HEK293 (cell line): ENCODE results near the gene USP13.

Experiments used
- CTCF ChIA-PET: fragments of 350-600 bp; formaldehyde crosslinking; extraction: SDS; loops from one replicate; lab custom pipeline; 2021; ENCODE audit warnings: antibody characterized with exemption; lab: Yijun Ruan, JAX
- POLR2A ChIA-PET: fragments of 300-600 bp; formaldehyde crosslinking; extraction: SDS; loops from one replicate; lab custom pipeline; 2020; ENCODE audit warnings: antibody characterized with exemption, inconsistent platforms; lab: Yijun Ruan, JAX
- H3K27ac ChIP-seq: fragments of 200-500 bp; sonication (Bioruptor generic); 2 replicates; pipeline ENCODE4 v1.5.1; 2014; ENCODE audit warnings: low read depth, low read length, control low read depth, inconsistent platforms; ENCODE audit errors: extremely low read depth
- H3K36me3 ChIP-seq, 2 experiments: fragments of 200-500 bp in 1 of 2; sonication (Bioruptor generic) in 1 of 2; 1 replicate in 1 of 2; 2 replicates in 1 of 2; pipeline ENCODE4 v1.5.1; 2014 to 2017; ENCODE audit warnings: inconsistent platforms in 2 of 2, low read length in 2 of 2; ENCODE audit not compliant: control insufficient read depth in 2 of 2, insufficient read depth in 1 of 2
- H3K4me1 ChIP-seq: fragments of 200-500 bp; sonication (Bioruptor generic); 2 replicates; pipeline ENCODE4 v1.5.1; 2014; ENCODE audit warnings: mild to moderate bottlenecking, low read length, inconsistent platforms; ENCODE audit not compliant: control insufficient read depth, insufficient read depth
- H3K4me3 ChIP-seq: 2 replicates; pipeline ENCODE4 v1.5.1; 2011; ENCODE audit warnings: low read depth, mild to moderate bottlenecking, control low read depth, low read length, moderate library complexity
- H3K9me3 ChIP-seq: fragments of 200-500 bp; sonication (Bioruptor generic); 2 replicates; pipeline ENCODE4 v1.5.1; 2014; ENCODE audit warnings: low read depth, low read length, inconsistent platforms; ENCODE audit not compliant: control insufficient read depth, insufficient read depth
- BCL6B ChIP-seq: fragments of 450-650 bp; formaldehyde crosslinking; IDR thresholded peaks from 2 replicates; pipeline ENCODE4 v1.5.1; 2017; ENCODE audit warnings: missing biosample characterization, missing genetic modification characterization
- ELK4 ChIP-seq: IDR thresholded peaks from 2 replicates; pipeline ENCODE4 v1.6.1; 2011; ENCODE audit warnings: mild to moderate bottlenecking, low read depth, low read length, borderline replicate concordance
- GLI4 ChIP-seq: fragments of 450-650 bp; formaldehyde crosslinking; IDR thresholded peaks from 2 replicates; pipeline ENCODE4 v1.5.1; 2016; ENCODE audit warnings: missing biosample characterization, missing genetic modification characterization
- KLF17 ChIP-seq: fragments of 450-650 bp; formaldehyde crosslinking; IDR thresholded peaks from 2 replicates; pipeline ENCODE4 v1.5.1; 2016; ENCODE audit warnings: missing biosample characterization, missing genetic modification characterization
- MEIS1 ChIP-seq: sonication (generic); formaldehyde crosslinking; IDR thresholded peaks from 2 replicates; pipeline ENCODE4 v1.8.1; 2022; ENCODE audit warnings: missing genetic modification reagents, mild to moderate bottlenecking, borderline replicate concordance
- MYNN ChIP-seq: fragments of 450-650 bp; formaldehyde crosslinking; IDR thresholded peaks from 2 replicates; pipeline ENCODE4 v1.5.1; 2016; ENCODE audit warnings: missing biosample characterization, missing genetic modification characterization, borderline replicate concordance
- PRDM1 ChIP-seq: fragments of 450-650 bp; formaldehyde crosslinking; IDR thresholded peaks from 2 replicates; pipeline ENCODE4; 2016; ENCODE audit warnings: missing biosample characterization, missing genetic modification characterization
- REST ChIP-seq: fragments of 450-650 bp; formaldehyde crosslinking; IDR thresholded peaks from 2 replicates; pipeline ENCODE4 v1.5.1; 2016; ENCODE audit warnings: missing biosample characterization, missing genetic modification characterization
- SCRT1 ChIP-seq: fragments of 450-650 bp; formaldehyde crosslinking; IDR thresholded peaks from 2 replicates; pipeline ENCODE4 v1.5.1; 2016; ENCODE audit warnings: missing biosample characterization, missing genetic modification characterization, borderline replicate concordance
- ZBTB8A ChIP-seq: fragments of 450-650 bp; formaldehyde crosslinking; IDR thresholded peaks from 2 replicates; pipeline ENCODE4 v1.5.1; 2016; ENCODE audit warnings: missing biosample characterization, missing genetic modification characterization
- ZFP37 ChIP-seq: fragments of 450-650 bp; formaldehyde crosslinking; IDR thresholded peaks from 2 replicates; pipeline ENCODE4 v1.5.1; 2016; ENCODE audit warnings: missing biosample characterization, missing genetic modification characterization
- ZIC2 ChIP-seq: fragments of 450-650 bp; formaldehyde crosslinking; IDR thresholded peaks from 2 replicates; pipeline ENCODE4 v1.5.1; 2016; ENCODE audit warnings: missing biosample characterization, missing genetic modification characterization
- ZNF174 ChIP-seq: fragments of 450-650 bp; formaldehyde crosslinking; IDR thresholded peaks from 2 replicates; pipeline ENCODE4 v1.5.0; 2017; ENCODE audit warnings: missing biosample characterization, mild to moderate bottlenecking, missing genetic modification characterization
- ZNF214 ChIP-seq: fragments of 450-650 bp; formaldehyde crosslinking; IDR thresholded peaks from 2 replicates; pipeline ENCODE4 v1.5.1; 2017; ENCODE audit warnings: missing biosample characterization, mild to moderate bottlenecking, missing genetic modification characterization, borderline replicate concordance
- ZNF404 ChIP-seq: fragments of 450-650 bp; formaldehyde crosslinking; IDR thresholded peaks from 2 replicates; pipeline ENCODE4 v1.5.1; 2017; ENCODE audit warnings: missing biosample characterization, missing genetic modification characterization
- ZNF426 ChIP-seq: fragments of 450-650 bp; formaldehyde crosslinking; IDR thresholded peaks from 2 replicates; pipeline ENCODE4 v1.5.1; 2017; ENCODE audit warnings: missing biosample characterization, missing genetic modification characterization, mild to moderate bottlenecking, inconsistent platforms, moderate library complexity
- ZNF48 ChIP-seq: fragments of 450-650 bp; formaldehyde crosslinking; IDR thresholded peaks from 2 replicates; pipeline ENCODE4 v1.5.1; 2016; ENCODE audit warnings: missing biosample characterization, missing genetic modification characterization
- ZNF549 ChIP-seq: fragments of 450-650 bp; IDR thresholded peaks from 2 replicates; pipeline ENCODE4 v1.5.1; 2018; ENCODE audit warnings: missing biosample characterization, missing genetic modification characterization, mild to moderate bottlenecking, inconsistent platforms, moderate library complexity
- ZNF580 ChIP-seq: fragments of 450-650 bp; formaldehyde crosslinking; IDR thresholded peaks from 2 replicates; pipeline ENCODE4 v1.5.1; 2016; ENCODE audit warnings: missing biosample characterization, missing genetic modification characterization
- ZNF660 ChIP-seq: fragments of 450-650 bp; IDR thresholded peaks from 2 replicates; pipeline ENCODE4 v1.5.1; 2018; ENCODE audit warnings: missing biosample characterization, mild to moderate bottlenecking, missing genetic modification characterization
- ZNF76 ChIP-seq: fragments of 450-650 bp; formaldehyde crosslinking; IDR thresholded peaks from 2 replicates; pipeline ENCODE4; 2016; ENCODE audit warnings: low read depth, missing biosample characterization, missing genetic modification characterization, borderline replicate concordance
- ZNF777 ChIP-seq: fragments of 450-650 bp; formaldehyde crosslinking; IDR thresholded peaks from 2 replicates; pipeline ENCODE4 v1.5.1; 2017; ENCODE audit warnings: missing biosample characterization, missing genetic modification characterization, borderline replicate concordance

The USP13 gene

GRCh38 chr3:179796421-179796820 lies 143.6 kb downstream of the USP13 start:
- Histone ChIP-seq H3K4me3 (no peak overlapping the region), H3K36me3 (no peaks in the 10 kb centered on the region), H3K4me1 (no peaks in the 10 kb centered on the region), H3K9me3 (no peaks in the 10 kb centered on the region), H3K27ac (no peak overlapping the region)
- ChIA-PET CTCF (interaction anchor here (0.7 kb wide), 1 partner anchor 15 kb away, joined by 3 read pairs; no protein-coding TSS in a partner anchor), POLR2A (no interaction called here)
- TF ChIP-seq ZNF214 (no peak), ZIC2 (tag by site-specific recombination) (no peak), GLI4 (tag by site-specific recombination) (no peak), ZNF48 (tag by site-specific recombination) (no peak), SCRT1 (tag by site-specific recombination) (no peak), ZNF549 (tag by site-specific recombination) (no peak), PRDM1 (no peak), ZNF777 (tag by site-specific recombination) (no peak), ZNF404 (tag by site-specific recombination) (no peak), ZNF580 (tag by site-specific recombination) (no peak), KLF17 (no peak), ZBTB8A (tag by site-specific recombination) (no peak)

- no peak overlapping the region for H3K4me3 ChIP-seq
- ChIA-PET POLR2A (no interaction called here), CTCF (no interaction called here)
- H3K9me3 ChIP-seq: no peaks in the 10 kb centered on the region
- H3K4me1 ChIP-seq: no peaks in the 10 kb centered on the region
- TF ChIP-seq REST: no peak
- TF ChIP-seq ZNF660 (tag by site-specific recombination): no peak
- TF ChIP-seq ZNF174: no peak
- no peak for TF ChIP-seq ELK4
- TF ChIP-seq ZFP37: no peak
- TF ChIP-seq MYNN (tag by site-specific recombination): no peak
- TF ChIP-seq ZNF426: no peak
- no peak for TF ChIP-seq MEIS1
- TF ChIP-seq ZNF76: no peak
- TF ChIP-seq ZNF549 (tag by site-specific recombination): no peak
- TF ChIP-seq BCL6B (tag by site-specific recombination): no peak
- H3K36me3 ChIP-seq: no peaks in the 10 kb centered on the region
- no peak overlapping the region for H3K27ac ChIP-seq
These were observed 144.4 kb downstream of the USP13 start for GRCh38 chr3:179797192-179797591.
